HepG2 (cell line): ENCODE measurements around the gene MYL9. TPM values are rescaled to one million over a fixed set of nuclear protein-coding genes. Genes with fewer than 3 reads are reported as not detected.

Experiments used
- CCAR2 ChIP-seq: fragments of 200-400 bp; formaldehyde crosslinking; optimal IDR thresholded peaks from 2 replicates; pipeline ENCODE3; 2018; ENCODE audit warnings: low read depth, mild to moderate bottlenecking, low read length, moderate library complexity
- CSRNP1 ChIP-seq: sonication (generic); formaldehyde crosslinking; IDR thresholded peaks from 2 replicates; pipeline ENCODE4 v1.8.1; 2023; ENCODE audit warnings: mild to moderate bottlenecking, missing genetic modification reagents
- FOXA1 ChIP-seq, 2 experiments: fragments of 450-650 bp in 1 of 2; sonication (generic) in 1 of 2; formaldehyde crosslinking in 1 of 2; IDR thresholded peaks; 2 replicates each; pipeline versions ENCODE4 v1.4.0 to v1.6.1; 2016 to 2020; ENCODE audit warnings: missing genetic modification reagents in 1 of 2
- GATAD2A ChIP-seq: IDR thresholded peaks from 2 replicates; pipeline ENCODE4 v1.6.1; 2016
- GRHL1 ChIP-seq: sonication (generic); formaldehyde crosslinking; conservative IDR thresholded peaks from 2 replicates; pipeline ENCODE4 v1.8.0; 2022; ENCODE audit warnings: missing genetic modification reagents
- IKZF4 ChIP-seq: sonication (generic); formaldehyde crosslinking; IDR thresholded peaks from 2 replicates; pipeline ENCODE4 v1.5.1; 2020; ENCODE audit warnings: borderline replicate concordance, mild to moderate bottlenecking, low read depth, missing genetic modification reagents; ENCODE audit errors: not compliant biosample characterization
- JARID2 ChIP-seq: sonication (generic); formaldehyde crosslinking; IDR thresholded peaks from 2 replicates; pipeline ENCODE4 v1.8.1; 2023; ENCODE audit warnings: missing genetic modification reagents, inconsistent platforms; ENCODE audit not compliant: insufficient replicate concordance
- MYNN ChIP-seq: sonication (generic); formaldehyde crosslinking; IDR thresholded peaks from 2 replicates; pipeline ENCODE4 v1.4.0; 2020; ENCODE audit warnings: mild to moderate bottlenecking, low read depth, missing genetic modification reagents
- PLRG1 ChIP-seq: fragments of 450-650 bp; conservative IDR thresholded peaks from 2 replicates; pipeline ENCODE4 v1.6.1; 2016
- POGZ ChIP-seq: sonication (generic); formaldehyde crosslinking; IDR thresholded peaks from 2 replicates; pipeline ENCODE4 v1.4.0; 2020; ENCODE audit warnings: mild to moderate bottlenecking, missing genetic modification reagents
- PPARG ChIP-seq: conservative IDR thresholded peaks from 2 replicates; pipeline ENCODE4 v1.6.1; 2016; ENCODE audit warnings: missing biosample characterization, missing genetic modification reagents
- SCMH1 ChIP-seq: sonication (generic); formaldehyde crosslinking; IDR thresholded peaks from 2 replicates; pipeline ENCODE4 v1.9.0; 2021; ENCODE audit warnings: missing genetic modification reagents, mild to moderate bottlenecking, borderline replicate concordance
- SP140L ChIP-seq: sonication (generic); formaldehyde crosslinking; IDR thresholded peaks from 2 replicates; pipeline ENCODE4 v1.4.0; 2020; ENCODE audit warnings: missing genetic modification reagents, borderline replicate concordance
- TP53 ChIP-seq: sonication (generic); formaldehyde crosslinking; conservative IDR thresholded peaks from 2 replicates; pipeline ENCODE4 v1.4.0; 2020; ENCODE audit warnings: missing genetic modification reagents
- ZBTB33 ChIP-seq: sonication (generic); formaldehyde crosslinking; IDR thresholded peaks from 2 replicates; pipeline ENCODE4 v1.4.0; 2020; ENCODE audit warnings: missing genetic modification reagents
- ZNF24 ChIP-seq: fragments of 450-650 bp; IDR thresholded peaks from 2 replicates; pipeline ENCODE4 v1.6.1; 2017; ENCODE audit warnings: antibody characterized with exemption, mild to moderate bottlenecking
- ZNF253 ChIP-seq: sonication (generic); formaldehyde crosslinking; IDR thresholded peaks from 2 replicates; pipeline ENCODE4 v1.8.0; 2022; ENCODE audit warnings: mild to moderate bottlenecking, missing genetic modification reagents, borderline replicate concordance
- ZNF572 ChIP-seq: sonication (generic); formaldehyde crosslinking; IDR thresholded peaks from 2 replicates; pipeline ENCODE4 v1.5.1; 2020; ENCODE audit warnings: mild to moderate bottlenecking, missing genetic modification reagents
- ZNF7 ChIP-seq: IDR thresholded peaks from 2 replicates; pipeline ENCODE4 v1.6.1; 2016; ENCODE audit warnings: missing biosample characterization, missing genetic modification reagents
- ZNF713 ChIP-seq: sonication (generic); formaldehyde crosslinking; IDR thresholded peaks from 2 replicates; pipeline ENCODE4 v1.4.0; 2020; ENCODE audit warnings: mild to moderate bottlenecking, missing genetic modification reagents
- ZNF883 ChIP-seq: sonication (generic); formaldehyde crosslinking; IDR thresholded peaks from 2 replicates; pipeline ENCODE4 v1.5.1; 2020; ENCODE audit warnings: mild to moderate bottlenecking, missing genetic modification reagents; ENCODE audit errors: not compliant biosample characterization
- ZSCAN25 ChIP-seq: sonication (generic); formaldehyde crosslinking; IDR thresholded peaks from 2 replicates; pipeline ENCODE4 v1.8.0; 2022; ENCODE audit warnings: mild to moderate bottlenecking, missing genetic modification reagents
- polyA plus RNA-seq, 8 experiments: library from polyadenylated mRNA; depleted of rRNA in 3 of 8; stranded (reverse) in 7 of 8; unstranded in 1 of 8; fragments of >200 nt; fragmentation: Illumina TruSeq in 4 of 8; extraction: Trizol in 4 of 8; gene quantifications; 2 replicates each; pipeline versions ENCODE4 v1.2.1 to v1.2.3, GENCODE V29; 2011 to 2016; ENCODE audit warnings: low read depth in 4 of 8, missing spikeins in 1 of 8, mixed read lengths in 1 of 8; ENCODE audit not compliant: insufficient read depth in 1 of 8
- total RNA-seq, 5 experiments: library from RNA; depleted of rRNA; stranded (reverse); fragments of >200 nt; fragmentation: Illumina TruSeq; extraction: Trizol; gene quantifications; 2 replicates each; pipeline ENCODE4 v1.2.3, GENCODE V29; 2016; ENCODE audit warnings: low read depth in 1 of 5

Gene MYL9
- total and polyA plus RNA-seq, 2 of the 13 experiments (the other 11 are each of a cell fraction or from before 2014, with no cell fraction given) = 0.87 to 2.2 TPM

GRCh38 chr20:36574366-36575135 lies 33.2 kb downstream of the MYL9 start (continued):
- TF ChIP-seq ZNF7 (CRISPR knock-in tag) = no peak; the same call in 1 of the 2 replicates
- no peak for TF ChIP-seq ZNF713 (CRISPR knock-in tag)
- TF ChIP-seq ZNF253 (CRISPR knock-in tag) = peak; percentile 21; the same call in 1 of the 2 replicates
- TF ChIP-seq MYNN (CRISPR knock-in tag) = no peak; the same call in none of the 2 replicates
- no peak for TF ChIP-seq CCAR2
- no peak for TF ChIP-seq SCMH1 (CRISPR knock-in tag)
- TF ChIP-seq ZNF572 (CRISPR knock-in tag) = peak; percentile 89
- TF ChIP-seq JARID2 = peak; percentile 85
- peak; percentile 84 for TF ChIP-seq IKZF4 (CRISPR knock-in tag)
- TF ChIP-seq TP53 = no peak; the same call in 1 of the 2 replicates
- TF ChIP-seq SP140L (CRISPR knock-in tag) = no peak
- no peak; the same call in 1 of the 2 replicates for TF ChIP-seq GRHL1 (CRISPR knock-in tag)
- TF ChIP-seq CSRNP1 (CRISPR knock-in tag) = peak; percentile 2; the same call in 1 of the 2 replicates
- peak; percentile 44 for TF ChIP-seq ZSCAN25
- peak; percentile 68 for TF ChIP-seq POGZ (CRISPR knock-in tag)
- no peak for TF ChIP-seq GATAD2A (CRISPR knock-in tag)
- no peak for TF ChIP-seq ZNF24
- TF ChIP-seq ZBTB33 (CRISPR knock-in tag) = no peak
- no peak for TF ChIP-seq PPARG (CRISPR knock-in tag)
- TF ChIP-seq FOXA1 (IDR thresholded peaks at IDR 0.05) = no peak
- peak; percentile 16; the same call in 1 of the 2 replicates for TF ChIP-seq FOXA1 (CRISPR knock-in tag; IDR thresholded peaks at IDR 0.05)
- no peak for TF ChIP-seq PLRG1
- TF ChIP-seq ZNF883 (CRISPR knock-in tag) = peak; percentile 93
